ENCODE results near the gene IL19.

Gene IL19

DNA sequence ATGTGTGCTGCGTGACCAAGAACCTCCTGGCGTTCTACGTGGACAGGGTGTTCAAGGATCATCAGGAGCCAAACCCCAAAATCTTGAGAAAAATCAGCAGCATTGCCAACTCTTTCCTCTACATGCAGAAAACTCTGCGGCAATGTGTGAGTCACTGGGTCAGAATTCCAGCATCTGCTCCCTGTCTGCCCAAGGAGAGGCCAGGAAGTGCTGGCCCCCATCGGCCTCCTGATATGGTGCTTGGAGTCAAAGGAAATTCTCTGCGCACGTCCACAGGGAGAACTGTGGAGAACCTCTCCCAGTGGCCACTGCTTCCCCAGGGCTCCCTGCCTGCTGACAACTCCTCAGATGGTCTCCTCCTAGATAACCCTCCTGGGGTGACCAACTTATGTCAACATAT lies 69.3 kb downstream of the IL19 start:
- Histone ChIP-seq H3K14ac (ENCODE audit: low read length in 2 of 2) (no peak overlapping the region), H3K36me3 (ENCODE audit: control insufficient read depth in 1 of 2, insufficient read depth in 2 of 2, low read depth in 1 of 2, low read length in 2 of 2) (no peaks in the 10 kb centered on the region), H3K18ac (ENCODE audit: low read depth in 1 of 2, low read length in 2 of 2) (peak overlapping the region; percentile 45 to 54), H4K8ac (ENCODE audit: low read length) (peak overlapping the region; percentile 69), H2BK12ac (ENCODE audit: low read length in 2 of 2) (peak overlapping the region; percentile 27 to 49), H3K4me3 (ENCODE audit: insufficient read depth in 1 of 2, low read depth in 1 of 2, low read length in 2 of 2) (no peak overlapping the region), H2AFZ (ENCODE audit: low read depth, low read length) (peak overlapping the region; percentile 54), H3K4me2 (ENCODE audit: low read length, poor library complexity, severe bottlenecking) (no peak overlapping the region), H2BK15ac (ENCODE audit: low read depth, poor library complexity, severe bottlenecking) (peak overlapping the region; percentile 30), H3K79me1 (replicated peaks; ENCODE audit: low read length, poor library complexity, severe bottlenecking) (no peaks in the 10 kb centered on the region), H2AK5ac (ENCODE audit: low read length, severe bottlenecking) (no peak overlapping the region), H4K91ac (ENCODE audit: low read length) (peak overlapping the region; percentile 75), H3K23ac (ENCODE audit: low read length in 2 of 2) (no peak overlapping the region), H3K4me1 (ENCODE audit: control insufficient read depth, insufficient read depth, low read depth, low read length) (peaks cover 5% of the 10 kb centered on the region), H3K27me3 (ENCODE audit: control insufficient read depth in 1 of 2, insufficient read depth in 1 of 2, low read length in 2 of 2) (peaks cover 4 to 20% of the 10 kb centered on the region in 2 experiments), H3K27ac (ENCODE audit: low read length, poor library complexity, severe bottlenecking) (no peak overlapping the region), H3K9ac (ENCODE audit: low read length) (no peak overlapping the region), H3K9me3 (ENCODE audit: control insufficient read depth, low read length) (no peaks in the 10 kb centered on the region), H2BK120ac (ENCODE audit: low read depth, low read length) (peak overlapping the region; percentile 15), H3K4ac (ENCODE audit: low read depth in 1 of 2, low read length in 2 of 2) (peak overlapping the region in 1 of 2 experiments; percentile 36), H2BK5ac (ENCODE audit: low read depth, low read length, poor library complexity, severe bottlenecking) (no peak overlapping the region)
- DNase-seq, result peak; percentile 80
- 36% methylated on average over 7 of the region's 7 CpGs for WGBS

DNA sequence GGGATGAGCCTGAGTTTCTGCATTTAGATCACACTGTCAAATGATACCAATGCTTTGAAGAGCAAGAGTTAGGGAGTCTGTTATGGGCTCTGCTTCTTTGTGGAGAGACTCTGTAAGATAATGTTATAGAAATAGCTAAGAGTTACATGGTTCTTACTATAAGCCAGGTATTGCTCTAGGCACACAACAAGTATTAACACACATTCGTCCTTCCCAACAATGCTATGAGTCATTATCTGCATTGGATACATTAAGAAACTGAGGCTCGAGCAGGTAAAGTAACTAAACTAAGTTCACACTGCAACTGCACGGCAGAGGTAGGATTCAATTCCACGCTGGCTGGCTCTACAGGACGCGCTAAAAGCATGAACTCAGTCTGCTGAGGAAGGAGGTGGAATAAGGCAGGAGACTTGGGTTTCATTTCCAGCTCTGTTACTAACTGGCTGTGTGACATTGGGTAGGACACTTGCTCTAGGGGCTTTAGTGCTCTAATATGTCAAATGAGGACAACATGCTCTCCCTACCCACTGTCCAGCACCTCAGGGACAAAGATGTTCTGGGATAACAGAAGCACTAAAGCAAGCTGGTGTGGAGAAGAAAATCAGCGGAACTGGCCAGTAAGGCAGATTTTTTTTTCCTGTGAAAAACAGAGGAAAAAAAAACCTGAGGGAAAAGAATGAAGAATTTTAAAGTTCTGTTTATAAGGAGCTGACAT lies 71.2 kb downstream of the IL19 start:
- 97% methylated on average over 7 of the region's 7 CpGs for WGBS
- H3K9ac ChIP-seq (ENCODE audit: low read length), result no peak overlapping the region
- H3K9me3 ChIP-seq (ENCODE audit: control insufficient read depth, low read length), result no peaks in the 10 kb centered on the region
- no peaks in the 10 kb centered on the region for H3K36me3 ChIP-seq (ENCODE audit: control insufficient read depth in 1 of 2, insufficient read depth in 2 of 2, low read depth in 1 of 2, low read length in 2 of 2)
- H3K14ac ChIP-seq (ENCODE audit: low read length in 2 of 2), result no peak overlapping the region
- H4K8ac ChIP-seq (ENCODE audit: low read length), result no peak overlapping the region
- H2BK120ac ChIP-seq (ENCODE audit: low read depth, low read length), result no peak overlapping the region
- H3K18ac ChIP-seq (ENCODE audit: low read depth in 1 of 2, low read length in 2 of 2), result no peak overlapping the region
- no peak overlapping the region for H2AFZ ChIP-seq (ENCODE audit: low read depth, low read length)
- H3K79me1 ChIP-seq (replicated peaks; ENCODE audit: low read length, poor library complexity, severe bottlenecking), result no peaks in the 10 kb centered on the region
- no peak overlapping the region for H4K91ac ChIP-seq (ENCODE audit: low read length)
- no peak overlapping the region for H2BK5ac ChIP-seq (ENCODE audit: low read depth, low read length, poor library complexity, severe bottlenecking)
- peaks cover 4 to 6% of the 10 kb centered on the region in 2 experiments for H3K27me3 ChIP-seq (ENCODE audit: control insufficient read depth in 1 of 2, insufficient read depth in 1 of 2, low read length in 2 of 2)
- no peak overlapping the region for H3K27ac ChIP-seq (ENCODE audit: low read length, poor library complexity, severe bottlenecking)
- H2AK5ac ChIP-seq (ENCODE audit: low read length, severe bottlenecking), result no peak overlapping the region
- H3K4me3 ChIP-seq (ENCODE audit: insufficient read depth in 1 of 2, low read depth in 1 of 2, low read length in 2 of 2), result no peak overlapping the region
- H2BK15ac ChIP-seq (ENCODE audit: low read depth, poor library complexity, severe bottlenecking), result no peak overlapping the region
- H3K4ac ChIP-seq (ENCODE audit: low read depth in 1 of 2, low read length in 2 of 2), result no peak overlapping the region
- H3K4me1 ChIP-seq (ENCODE audit: control insufficient read depth, insufficient read depth, low read depth, low read length), result peaks cover 5% of the 10 kb centered on the region
- H3K4me2 ChIP-seq (ENCODE audit: low read length, poor library complexity, severe bottlenecking), result no peak overlapping the region
- no peak overlapping the region for H2BK12ac ChIP-seq (ENCODE audit: low read length in 2 of 2)
- DNase-seq, result no peak
- no peak overlapping the region for H3K23ac ChIP-seq (ENCODE audit: low read length in 2 of 2)

DNA sequence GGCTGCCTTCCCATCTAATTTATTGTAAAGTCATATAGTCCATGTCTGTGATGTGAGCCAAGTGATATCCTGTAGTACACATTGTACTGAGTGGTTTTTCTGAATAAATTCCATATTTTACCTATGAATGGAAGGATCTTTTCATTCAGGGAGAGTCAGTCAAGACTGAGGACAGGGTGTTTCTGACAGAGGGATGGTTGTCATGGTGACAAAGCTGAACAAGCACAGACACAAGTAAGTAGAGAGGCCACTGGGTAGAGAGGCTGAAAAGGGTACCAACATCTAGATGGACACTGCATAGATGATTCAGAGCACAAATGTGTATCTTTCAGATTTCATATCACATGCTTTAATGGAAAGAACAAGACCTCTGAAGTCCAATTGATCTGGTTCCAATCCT lies 72.3 kb downstream of the IL19 start:
- H4K8ac ChIP-seq (ENCODE audit: low read length), result no peak overlapping the region
- no peak overlapping the region for H3K4ac ChIP-seq (ENCODE audit: low read depth in 1 of 2, low read length in 2 of 2)
- H3K27me3 ChIP-seq (ENCODE audit: control insufficient read depth in 1 of 2, insufficient read depth in 1 of 2, low read length in 2 of 2), result peaks cover 0 to 4% of the 10 kb centered on the region in 2 experiments
- no peak overlapping the region for H3K9ac ChIP-seq (ENCODE audit: low read length)
- no peak overlapping the region for H2BK120ac ChIP-seq (ENCODE audit: low read depth, low read length)
- peak; percentile 28 for DNase-seq
- no peak overlapping the region for H3K14ac ChIP-seq (ENCODE audit: low read length in 2 of 2)
- H3K4me1 ChIP-seq (ENCODE audit: control insufficient read depth, insufficient read depth, low read depth, low read length), result peaks cover 5% of the 10 kb centered on the region
- H3K27ac ChIP-seq (ENCODE audit: low read length, poor library complexity, severe bottlenecking), result no peak overlapping the region
- no peak overlapping the region for H2BK12ac ChIP-seq (ENCODE audit: low read length in 2 of 2)
- no peak overlapping the region for H2BK15ac ChIP-seq (ENCODE audit: low read depth, poor library complexity, severe bottlenecking)
- H2AFZ ChIP-seq (ENCODE audit: low read depth, low read length), result no peak overlapping the region
- H3K18ac ChIP-seq (ENCODE audit: low read depth in 1 of 2, low read length in 2 of 2), result no peak overlapping the region
- H2AK5ac ChIP-seq (ENCODE audit: low read length, severe bottlenecking), result no peak overlapping the region
- no peak overlapping the region for H3K4me3 ChIP-seq (ENCODE audit: insufficient read depth in 1 of 2, low read depth in 1 of 2, low read length in 2 of 2)
- no peaks in the 10 kb centered on the region for H3K9me3 ChIP-seq (ENCODE audit: control insufficient read depth, low read length)
- H3K36me3 ChIP-seq (ENCODE audit: control insufficient read depth in 1 of 2, insufficient read depth in 2 of 2, low read depth in 1 of 2, low read length in 2 of 2), result no peaks in the 10 kb centered on the region
- no peak overlapping the region for H3K4me2 ChIP-seq (ENCODE audit: low read length, poor library complexity, severe bottlenecking)
- no peaks in the 10 kb centered on the region for H3K79me1 ChIP-seq (replicated peaks; ENCODE audit: low read length, poor library complexity, severe bottlenecking)
- no peak overlapping the region for H2BK5ac ChIP-seq (ENCODE audit: low read depth, low read length, poor library complexity, severe bottlenecking)
- no peak overlapping the region for H4K91ac ChIP-seq (ENCODE audit: low read length)
- H3K23ac ChIP-seq (ENCODE audit: low read length in 2 of 2), result no peak overlapping the region

- Histone ChIP-seq H3K14ac (ENCODE audit: low read length in 2 of 2) (no peak overlapping the region), H2BK120ac (ENCODE audit: low read depth, low read length) (no peak overlapping the region)
- WGBS, result 94% methylated on average over 4 of the region's 4 CpGs
These were observed 73.1 kb downstream of the IL19 start for GRCh38 chr1:206843626-206844025.

More at GRCh38 chr1:206843626-206844025, 73.1 kb downstream of the IL19 start:
- Histone ChIP-seq H3K36me3 (ENCODE audit: control insufficient read depth in 1 of 2, insufficient read depth in 2 of 2, low read depth in 1 of 2, low read length in 2 of 2) (no peaks in the 10 kb centered on the region), H2BK5ac (ENCODE audit: low read depth, low read length, poor library complexity, severe bottlenecking) (no peak overlapping the region), H3K4me3 (ENCODE audit: insufficient read depth in 1 of 2, low read depth in 1 of 2, low read length in 2 of 2) (no peak overlapping the region), H3K27me3 (ENCODE audit: control insufficient read depth in 1 of 2, insufficient read depth in 1 of 2, low read length in 2 of 2) (peaks cover 0 to 4% of the 10 kb centered on the region in 2 experiments), H2AFZ (ENCODE audit: low read depth, low read length) (no peak overlapping the region), H3K4ac (ENCODE audit: low read depth in 1 of 2, low read length in 2 of 2) (no peak overlapping the region), H3K9ac (ENCODE audit: low read length) (no peak overlapping the region), H3K79me1 (replicated peaks; ENCODE audit: low read length, poor library complexity, severe bottlenecking) (no peaks in the 10 kb centered on the region), H3K18ac (ENCODE audit: low read depth in 1 of 2, low read length in 2 of 2) (no peak overlapping the region), H2BK12ac (ENCODE audit: low read length in 2 of 2) (no peak overlapping the region), H2BK15ac (ENCODE audit: low read depth, poor library complexity, severe bottlenecking) (no peak overlapping the region), H3K4me1 (ENCODE audit: control insufficient read depth, insufficient read depth, low read depth, low read length) (peaks cover 5% of the 10 kb centered on the region), H4K8ac (ENCODE audit: low read length) (no peak overlapping the region), H3K9me3 (ENCODE audit: control insufficient read depth, low read length) (no peaks in the 10 kb centered on the region), H3K27ac (ENCODE audit: low read length, poor library complexity, severe bottlenecking) (no peak overlapping the region), H3K4me2 (ENCODE audit: low read length, poor library complexity, severe bottlenecking) (no peak overlapping the region), H3K23ac (ENCODE audit: low read length in 2 of 2) (no peak overlapping the region), H2AK5ac (ENCODE audit: low read length, severe bottlenecking) (no peak overlapping the region), H4K91ac (ENCODE audit: low read length) (no peak overlapping the region)
- no peak for DNase-seq
